ENCODE data around the gene PSMB10.
"Not testable (repeated sequence)": the region's sequence is repeated elsewhere in the genome, so short reads cannot be mapped to it uniquely, and the experiment has no call there.

The PSMB10 gene

GRCh38 chr16:67944690-67945391 is 8.2 kb upstream of the PSMB10 start:
- no peak for TF ChIP-seq JUND (IDR thresholded peaks at IDR 0.05; ENCODE audit: low read depth)
- no peak for DNase-seq (ENCODE audit: low read depth in 1 of 2, low spot score in 1 of 2)
- in situ Hi-C loops (cut with HindIII; ENCODE audit: low pct_unique_long_range_greater_than_20kb, low sequenced_read_pairs), result no loop called here

- no peak for DNase-seq (ENCODE audit: low read depth in 1 of 2, low spot score in 1 of 2)
Observed at GRCh38 chr16:67943619-67944504, 7.2 kb upstream of the PSMB10 start, which contains the start of gene LCAT. TSS of gene LCAT (minus strand) at chr16:67944120. CDS start at chr16:67944101, 19 bp downstream.

GRCh38 chr16:67943256-67943618 is 6.6 kb upstream of the PSMB10 start:
- TF ChIP-seq JUND (IDR thresholded peaks at IDR 0.05; ENCODE audit: low read depth), result no peak
- DNase-seq (ENCODE audit: low read depth in 1 of 2, low spot score in 1 of 2), result no peak
- in situ Hi-C loops (cut with HindIII; ENCODE audit: low pct_unique_long_range_greater_than_20kb, low sequenced_read_pairs), result no loop called here

More at GRCh38 chr16:67943619-67944504, 7.2 kb upstream of the PSMB10 start, which contains the start of gene LCAT:
- in situ Hi-C loops (cut with HindIII; ENCODE audit: low pct_unique_long_range_greater_than_20kb, low sequenced_read_pairs), result no loop called here
- no peak for TF ChIP-seq JUND (IDR thresholded peaks at IDR 0.05; ENCODE audit: low read depth)

GRCh38 chr16:67942510-67943255 is 6.0 kb upstream of the PSMB10 start:
- no peak for TF ChIP-seq JUND (IDR thresholded peaks at IDR 0.05; ENCODE audit: low read depth)
- no peak for DNase-seq (ENCODE audit: low read depth in 1 of 2, low spot score in 1 of 2)
- in situ Hi-C loops (cut with HindIII; ENCODE audit: low pct_unique_long_range_greater_than_20kb, low sequenced_read_pairs), result no loop called here

- in situ Hi-C loops (cut with HindIII; ENCODE audit: low pct_unique_long_range_greater_than_20kb, low sequenced_read_pairs), result no loop called here
- DNase-seq (ENCODE audit: low read depth in 1 of 2, low spot score in 1 of 2), result peak; percentile 58 to 62
- no peak for TF ChIP-seq JUND (IDR thresholded peaks at IDR 0.05; ENCODE audit: low read depth)
Observed at GRCh38 chr16:67942200-67942509, 5.5 kb upstream of the PSMB10 start.

GRCh38 chr16:67941469-67942199 is 5.0 kb upstream of the PSMB10 start:
- TF ChIP-seq JUND (IDR thresholded peaks at IDR 0.05; ENCODE audit: low read depth), result no peak
- no peak for DNase-seq (ENCODE audit: low read depth in 1 of 2, low spot score in 1 of 2)
- in situ Hi-C loops (cut with HindIII; ENCODE audit: low pct_unique_long_range_greater_than_20kb, low sequenced_read_pairs), result no loop called here

GRCh38 chr16:67940446-67941089 is 3.9 kb upstream of the PSMB10 start:
- no peak for DNase-seq (ENCODE audit: low read depth in 1 of 2, low spot score in 1 of 2)
- no peak for TF ChIP-seq JUND (IDR thresholded peaks at IDR 0.05; ENCODE audit: low read depth)
- in situ Hi-C loops (cut with HindIII; ENCODE audit: low pct_unique_long_range_greater_than_20kb, low sequenced_read_pairs), result no loop called here

GRCh38 chr16:67939507-67940445 is 3.1 kb upstream of the PSMB10 start:
- no peak for TF ChIP-seq JUND (IDR thresholded peaks at IDR 0.05; ENCODE audit: low read depth)
- in situ Hi-C loops (cut with HindIII; ENCODE audit: low pct_unique_long_range_greater_than_20kb, low sequenced_read_pairs), result no loop called here
- DNase-seq (ENCODE audit: low read depth in 1 of 2, low spot score in 1 of 2), result no peak

- in situ Hi-C loops (cut with HindIII; ENCODE audit: low pct_unique_long_range_greater_than_20kb, low sequenced_read_pairs), result not testable (repeated sequence)
Observed at GRCh38 chr16:67937713-67938112, 1.1 kb upstream of the PSMB10 start.

GRCh38 chr16:67936880-67937605 is 393 bp upstream of the PSMB10 start:
- TF ChIP-seq JUND (IDR thresholded peaks at IDR 0.05; ENCODE audit: low read depth), result no peak
- DNase-seq (ENCODE audit: low read depth in 1 of 2, low spot score in 1 of 2), result peak; percentile 53 to 75
- in situ Hi-C loops (cut with HindIII; ENCODE audit: low pct_unique_long_range_greater_than_20kb, low sequenced_read_pairs), result no loop called here

More at GRCh38 chr16:67937713-67938112, 1.1 kb upstream of the PSMB10 start:
- not testable (repeated sequence) for DNase-seq (ENCODE audit: low read depth in 1 of 2, low spot score in 1 of 2)

All from T47D (cell line).